BLaER1 treated with 17β-estradiol and CSF1 and Interleukin-3, amounts not matched to agents 10 nM and 100 nM (cell line): ENCODE data around the gene AMT.
A peak's percentile ranks its signal among the peaks of the same experiment; 100 is the strongest.

ENCODE experiments used
- H3K27ac ChIP-seq, 11 experiments: shearing (Covaris generic); formaldehyde crosslinking; 2 replicates each; pipeline ENCODE4 v1.8.1; 2022
- H3K27me3 ChIP-seq, 11 experiments: shearing (Covaris generic); formaldehyde crosslinking; 2 replicates each; pipeline ENCODE4 v1.8.1; 2022
- H3K36me3 ChIP-seq, 11 experiments: shearing (Covaris generic); formaldehyde crosslinking; 2 replicates each; pipeline ENCODE4 v1.8.1; 2022
- H3K4me1 ChIP-seq, 10 experiments: shearing (Covaris generic); formaldehyde crosslinking; 2 replicates each; pipeline ENCODE4 v1.8.1; 2022
- H3K4me2 ChIP-seq, 11 experiments: shearing (Covaris generic); formaldehyde crosslinking; 2 replicates each; pipeline ENCODE4 v1.8.1; 2022
- H3K4me3 ChIP-seq, 10 experiments: shearing (Covaris generic); formaldehyde crosslinking; 2 replicates each; pipeline ENCODE4 v1.8.1; 2022
- H3K9ac ChIP-seq, 11 experiments: shearing (Covaris generic); formaldehyde crosslinking; 2 replicates each; pipeline ENCODE4 v1.8.1; 2022
- H3K9me3 ChIP-seq, 11 experiments: shearing (Covaris generic); formaldehyde crosslinking; replicated peaks in 1 of 11; 2 replicates each; pipeline ENCODE4 v1.8.1; 2022
- H4K20me1 ChIP-seq, 11 experiments: shearing (Covaris generic); formaldehyde crosslinking; 2 replicates each; pipeline ENCODE4 v1.8.1; 2022
- Cebpa-rat ChIP-seq, 11 experiments: shearing (Covaris generic); IDR thresholded peaks; 2 replicates each; pipeline ENCODE4 v1.8.1; 2022

Gene AMT

GRCh38 chr3:49434731-49435130 is 12.5 kb upstream of the AMT start:
- Histone ChIP-seq H3K27ac (peak overlapping the region in 3 of 11 experiments; percentile 49 to 55 (median 53); a peak in 5 of 22 replicates), H3K27me3 (no peaks in the 10 kb centered on the region), H3K36me3 (no peaks in the 10 kb centered on the region), H4K20me1 (no peaks in the 10 kb centered on the region), H3K9me3 (no peaks in the 10 kb centered on the region), H3K4me2 (peak overlapping the region in 3 of 11 experiments; percentile 18 to 50 (median 34); a peak in 5 of 22 replicates), H3K9ac (peak overlapping the region in 1 of 11 experiments; percentile 18; a peak in 1 of 22 replicates), H3K4me3 (no peak overlapping the region), H3K4me1 (peaks cover 6 to 39% (median 9%) of the 10 kb centered on the region in 10 experiments; a peak in 18 of 20 replicates)
- no peak for TF ChIP-seq Cebpa-rat (IDR thresholded peaks at IDR 0.05)

DNA sequence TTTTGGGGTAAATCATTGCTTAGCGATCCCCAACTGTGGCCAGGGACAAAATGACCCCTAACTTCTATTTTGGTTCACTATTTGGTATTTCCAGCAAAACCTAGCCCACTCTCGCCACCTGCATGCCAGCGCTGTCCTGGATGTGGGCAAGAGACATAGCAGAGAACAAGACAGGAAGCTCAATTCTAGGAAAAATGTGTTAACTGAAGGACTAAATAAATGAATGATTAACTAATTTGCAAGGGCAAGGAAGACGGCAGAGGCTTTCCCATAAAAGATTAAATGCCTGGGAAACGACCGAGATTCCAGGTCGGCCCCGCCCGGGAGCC is 6.4 kb upstream of the AMT start:
- TF ChIP-seq Cebpa-rat (IDR thresholded peaks at IDR 0.05) = no peak
- H4K20me1 ChIP-seq = no peaks in the 10 kb centered on the region
- H3K4me1 ChIP-seq = peaks cover 36 to 47% (median 41%) of the 10 kb centered on the region in 10 experiments
- H3K4me3 ChIP-seq = peak overlapping the region; percentile 55 to 75 (median 65)
- no peaks in the 10 kb centered on the region for H3K9me3 ChIP-seq
- H3K4me2 ChIP-seq = peak overlapping the region; percentile 73 to 93 (median 80)
- peaks cover 0 to 24% (median 0%) of the 10 kb centered on the region in 11 experiments; a peak in 6 of 22 replicates for H3K36me3 ChIP-seq
- H3K9ac ChIP-seq = peak overlapping the region; percentile 80 to 89 (median 84)
- H3K27ac ChIP-seq = peak overlapping the region; percentile 86 to 93 (median 88)
- H3K27me3 ChIP-seq = no peaks in the 10 kb centered on the region

- Histone ChIP-seq H3K4me1 (peaks cover 45 to 59% (median 52%) of the 10 kb centered on the region in 10 experiments), H3K36me3 (peaks cover 0 to 32% (median 0%) of the 10 kb centered on the region in 11 experiments; a peak in 6 of 22 replicates), H3K27ac (peak overlapping the region in 1 of 11 experiments; percentile 23; a peak in 1 of 22 replicates), H3K9me3 (no peaks in the 10 kb centered on the region), H3K9ac (no peak overlapping the region), H3K27me3 (no peaks in the 10 kb centered on the region), H4K20me1 (no peaks in the 10 kb centered on the region), H3K4me2 (peak overlapping the region in 9 of 11 experiments; percentile 73 to 93 (median 79); a peak in 11 of 22 replicates), H3K4me3 (no peak overlapping the region)
- TF ChIP-seq Cebpa-rat (IDR thresholded peaks at IDR 0.05) = no peak
These were observed 5.3 kb upstream of the AMT start for GRCh38 chr3:49427586-49427985.

DNA sequence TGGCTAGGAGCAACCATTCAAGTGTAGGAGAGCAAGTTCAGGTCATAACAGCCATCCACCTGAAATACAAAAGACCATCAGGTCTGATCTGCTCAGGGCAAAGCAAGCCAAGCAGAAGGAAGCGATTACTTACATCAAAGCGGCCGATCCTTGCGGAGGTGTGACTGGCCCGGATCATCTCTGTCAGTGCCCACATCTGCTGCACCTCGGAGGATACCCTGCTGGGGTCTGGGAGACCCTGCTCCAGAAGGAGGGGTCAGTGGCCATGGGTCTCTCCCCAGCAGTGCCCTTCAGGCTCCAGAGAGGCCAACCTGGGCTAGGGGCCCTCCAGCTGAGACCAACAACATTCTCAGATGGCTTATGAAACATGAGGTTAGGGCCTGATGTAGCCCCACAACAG is 2.5 kb upstream of the AMT start:
- H3K27ac ChIP-seq = peak overlapping the region in 8 of 11 experiments; percentile 1 to 66 (median 49); a peak in 9 of 22 replicates
- H3K4me2 ChIP-seq = peak overlapping the region; percentile 43 to 98 (median 79); a peak in 21 of 22 replicates
- TF ChIP-seq Cebpa-rat (IDR thresholded peaks at IDR 0.05) = no peak
- peaks cover 63 to 76% (median 68%) of the 10 kb centered on the region in 10 experiments for H3K4me1 ChIP-seq
- no peaks in the 10 kb centered on the region for H3K27me3 ChIP-seq
- H3K36me3 ChIP-seq = peaks cover 0 to 41% (median 11%) of the 10 kb centered on the region in 11 experiments; a peak in 13 of 22 replicates
- H3K4me3 ChIP-seq = no peak overlapping the region
- H3K9me3 ChIP-seq = no peaks in the 10 kb centered on the region
- H3K9ac ChIP-seq = peak overlapping the region in 4 of 11 experiments; percentile 9 to 41 (median 34); a peak in 6 of 22 replicates
- no peaks in the 10 kb centered on the region; a peak in 1 of 22 replicates for H4K20me1 ChIP-seq

GRCh38 chr3:49421890-49422378 is 339 bp downstream of the AMT start:
- Histone ChIP-seq H3K4me2 (peak overlapping the region; percentile 43 to 98 (median 79)), H3K9me3 (no peaks in the 10 kb centered on the region), H3K36me3 (peaks cover 0 to 55% (median 14%) of the 10 kb centered on the region in 11 experiments; a peak in 13 of 22 replicates), H3K4me1 (peaks cover 74 to 88% (median 81%) of the 10 kb centered on the region in 10 experiments), H4K20me1 (peaks cover 0 to 4% (median 0%) of the 10 kb centered on the region in 11 experiments; a peak in 3 of 22 replicates), H3K27me3 (no peaks in the 10 kb centered on the region), H3K27ac (peak overlapping the region in 8 of 11 experiments; percentile 25 to 61 (median 34); a peak in 9 of 22 replicates), H3K9ac (peak overlapping the region in 2 of 11 experiments; percentile 28 to 30; a peak in 3 of 22 replicates), H3K4me3 (peak overlapping the region in 4 of 10 experiments; percentile 2 to 38 (median 15); a peak in 4 of 20 replicates)
- no peak for TF ChIP-seq Cebpa-rat (IDR thresholded peaks at IDR 0.05)

GRCh38 chr3:49417516-49418120 is 4.7 kb downstream of the AMT start:
- Histone ChIP-seq H3K4me1 (peaks cover 88 to 99% (median 97%) of the 10 kb centered on the region in 10 experiments), H3K36me3 (peaks cover 6 to 61% (median 20%) of the 10 kb centered on the region in 11 experiments; a peak in 18 of 22 replicates), H3K4me3 (peak overlapping the region in 2 of 10 experiments; percentile 3 to 22; a peak in 4 of 20 replicates), H3K9ac (peak overlapping the region in 8 of 11 experiments; percentile 13 to 100 (median 66); a peak in 12 of 22 replicates), H3K27ac (peak overlapping the region; percentile 47 to 100 (median 99); a peak in 20 of 22 replicates), H3K4me2 (peak overlapping the region; percentile 91 to 100 (median 98)), H3K27me3 (no peaks in the 10 kb centered on the region), H4K20me1 (peaks cover 0 to 15% (median 0%) of the 10 kb centered on the region in 11 experiments; a peak in 3 of 22 replicates), H3K9me3 (no peaks in the 10 kb centered on the region)
- TF ChIP-seq Cebpa-rat (IDR thresholded peaks at IDR 0.05) = no peak

DNA sequence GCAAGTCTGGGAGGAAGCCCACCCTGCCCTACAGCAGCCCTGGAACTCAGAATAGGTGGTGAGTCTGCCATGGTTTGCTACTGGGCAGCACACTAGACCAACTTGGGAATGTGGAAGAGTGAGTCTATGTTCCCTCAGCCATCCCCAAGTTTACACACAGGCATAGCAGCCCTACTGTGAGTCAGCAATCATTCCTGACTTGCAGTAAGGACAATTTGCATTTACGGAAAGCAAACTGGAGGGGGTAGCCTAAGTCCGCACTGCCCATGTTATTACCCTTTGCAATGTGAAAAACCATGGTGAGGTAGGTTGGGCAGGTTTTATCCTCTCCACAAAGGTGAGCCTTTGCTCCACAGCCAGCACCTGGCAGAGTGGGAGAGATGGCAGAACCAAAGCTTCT is 5.4 kb downstream of the AMT start:
- no peaks in the 10 kb centered on the region for H3K27me3 ChIP-seq
- H4K20me1 ChIP-seq = peaks cover 0 to 15% (median 0%) of the 10 kb centered on the region in 11 experiments; a peak in 3 of 22 replicates
- peaks cover 6 to 57% (median 20%) of the 10 kb centered on the region in 11 experiments; a peak in 18 of 22 replicates for H3K36me3 ChIP-seq
- H3K9me3 ChIP-seq = no peaks in the 10 kb centered on the region
- H3K9ac ChIP-seq = peak overlapping the region; percentile 13 to 100 (median 57); a peak in 18 of 22 replicates
- H3K4me3 ChIP-seq = peak overlapping the region in 8 of 10 experiments; percentile 7 to 47 (median 26); a peak in 10 of 20 replicates
- H3K4me2 ChIP-seq = peak overlapping the region; percentile 91 to 100 (median 98)
- TF ChIP-seq Cebpa-rat (IDR thresholded peaks at IDR 0.05) = no peak
- peak overlapping the region; percentile 47 to 100 (median 99) for H3K27ac ChIP-seq
- H3K4me1 ChIP-seq = peaks cover 84 to 92% (median 90%) of the 10 kb centered on the region in 10 experiments

GRCh38 chr3:49415931-49416601 is 6.2 kb downstream of the AMT start:
- H3K9ac ChIP-seq = peak overlapping the region; percentile 9 to 100 (median 57); a peak in 19 of 22 replicates
- peak overlapping the region in 10 of 11 experiments; percentile 47 to 100 (median 99); a peak in 20 of 22 replicates for H3K27ac ChIP-seq
- peak overlapping the region; percentile 91 to 100 (median 98) for H3K4me2 ChIP-seq
- H3K27me3 ChIP-seq = no peaks in the 10 kb centered on the region
- peak in 6 of 11 experiments; percentile 13 to 90 (median 58); a peak in 9 of 22 replicates for TF ChIP-seq Cebpa-rat (IDR thresholded peaks at IDR 0.05)
- H3K4me3 ChIP-seq = peak overlapping the region in 7 of 10 experiments; percentile 7 to 49 (median 26); a peak in 11 of 20 replicates
- peaks cover 76 to 84% (median 82%) of the 10 kb centered on the region in 10 experiments for H3K4me1 ChIP-seq
- H3K36me3 ChIP-seq = peaks cover 6 to 56% (median 20%) of the 10 kb centered on the region in 11 experiments; a peak in 18 of 22 replicates
- H3K9me3 ChIP-seq = no peaks in the 10 kb centered on the region
- peaks cover 2 to 18% (median 6%) of the 10 kb centered on the region in 11 experiments; a peak in 19 of 22 replicates for H4K20me1 ChIP-seq
